C1 segment of cervical spinal cord (tissue), 14 donors: ENCODE data around the gene IFNW1.

Experiments used
- DNase-seq, 14 donors: peaks; one replicate each; lab custom pipeline; 2025; lab: John Stamatoyannopoulos, UW

IFNW1 gene

GRCh38 chr9:21110708-21111576, 30.7 kb downstream of the IFNW1 start:
- peak in 1 of 14 donors; percentile 2 for DNase-seq

GRCh38 chr9:21104787-21105186, 36.8 kb downstream of the IFNW1 start:
- no peak for DNase-seq

- DNase-seq, result no peak
These were observed 39.3 kb downstream of the IFNW1 start for GRCh38 chr9:21102305-21102704.

GRCh38 chr9:21097817-21098216, 43.8 kb downstream of the IFNW1 start:
- no peak for DNase-seq

GRCh38 chr9:21096901-21097255, 44.8 kb downstream of the IFNW1 start:
- no peak for DNase-seq

- DNase-seq, result no peak
These were observed 45.3 kb downstream of the IFNW1 start for GRCh38 chr9:21096172-21096900.

GRCh38 chr9:21095561-21095960, 46.1 kb downstream of the IFNW1 start:
- DNase-seq, result no peak
